MM.1S (cell line): ENCODE data around the gene SDK1.

Source experiments
- DNase-seq: peaks from one replicate; pipeline ENCODE4 v3.0.0-alpha.2; 2015
- H2AFZ ChIP-seq: fragments of 300-600 bp; sonication (generic); 2 replicates; pipeline ENCODE4 v1.6.0; 2016; ENCODE audit warnings: antibody characterized with exemption, low read length
- H3F3A ChIP-seq: fragments of 300-600 bp; sonication (generic); 2 replicates; pipeline ENCODE4 v1.6.1; 2016; ENCODE audit warnings: mild to moderate bottlenecking, antibody characterized with exemption, low read length, moderate library complexity, mixed read lengths; ENCODE audit not compliant: insufficient read depth
- H3K27ac ChIP-seq: fragments of 300-600 bp; sonication (generic); 2 replicates; pipeline ENCODE4 v1.5.1; 2016; ENCODE audit warnings: mild to moderate bottlenecking, low read length
- H3K27me3 ChIP-seq: fragments of 300-600 bp; sonication (generic); replicated peaks from 2 replicates; pipeline ENCODE4 v1.6.0; 2016; ENCODE audit warnings: low read length; ENCODE audit not compliant: insufficient read depth
- H3K36me3 ChIP-seq: fragments of 300-600 bp; sonication (generic); replicated peaks from 2 replicates; pipeline ENCODE4 v1.6.1; 2016; ENCODE audit warnings: mild to moderate bottlenecking, low read length, mixed read lengths; ENCODE audit not compliant: insufficient read depth
- H3K4me1 ChIP-seq: fragments of 300-600 bp; sonication (generic); 2 replicates; pipeline ENCODE4 v1.6.1; 2016; ENCODE audit warnings: low read length, mixed read lengths
- H3K4me2 ChIP-seq: fragments of 300-600 bp; sonication (generic); 2 replicates; pipeline ENCODE4 v1.6.0; 2016; ENCODE audit warnings: low read depth, low read length
- H3K4me3 ChIP-seq: fragments of 300-600 bp; sonication (generic); 2 replicates; pipeline ENCODE4 v1.5.1; 2016; ENCODE audit warnings: low read length, mixed read lengths
- H3K79me2 ChIP-seq: fragments of 300-600 bp; sonication (generic); 2 replicates; pipeline ENCODE4 v1.6.1; 2016; ENCODE audit warnings: mixed run types, low read length, mixed read lengths
- H3K9ac ChIP-seq: fragments of 300-600 bp; sonication (generic); 2 replicates; pipeline ENCODE4 v1.6.1; 2016; ENCODE audit warnings: low read length, mixed read lengths
- H3K9me2 ChIP-seq: fragments of 300-600 bp; sonication (generic); replicated peaks from 2 replicates; pipeline ENCODE4 v1.6.1; 2016; ENCODE audit warnings: mild to moderate bottlenecking, low read length, mixed read lengths; ENCODE audit not compliant: insufficient read depth
- H3K9me3 ChIP-seq: fragments of 300-600 bp; sonication (generic); replicated peaks from 2 replicates; pipeline ENCODE4 v1.6.1; 2016; ENCODE audit warnings: mild to moderate bottlenecking, low read length, mixed read lengths; ENCODE audit not compliant: insufficient read depth
- H4K20me1 ChIP-seq: fragments of 300-600 bp; sonication (generic); 2 replicates; pipeline ENCODE4 v1.6.1; 2016; ENCODE audit warnings: mild to moderate bottlenecking, low read length, moderate library complexity, mixed read lengths; ENCODE audit not compliant: insufficient read depth
- EZH2 ChIP-seq: fragments of 300-600 bp; sonication (generic); optimal IDR thresholded peaks from 2 replicates; pipeline ENCODE3; 2017; ENCODE audit warnings: low read depth, mild to moderate bottlenecking, antibody characterized with exemption, low read length, mixed read lengths
- EZH2phosphoT487 ChIP-seq: fragments of 300-600 bp; sonication (generic); IDR thresholded peaks from 2 replicates; pipeline ENCODE4 v1.6.1; 2018; ENCODE audit warnings: antibody characterized with exemption, low read length
- TF ChIP-seq, protein P1 (sequence below): fragments of 300-600 bp; sonication (generic); IDR thresholded peaks from 2 replicates; pipeline ENCODE4 v1.5.1; 2016; ENCODE audit warnings: antibody characterized with exemption, low read length, mixed read lengths

Gene SDK1

GRCh38 chr7:3682028-3682710 is 381.1 kb downstream of the SDK1 start:
- Histone ChIP-seq H3K27me3 (no peaks in the 10 kb centered on the region), H2AFZ (no peak overlapping the region), H3K79me2 (no peaks in the 10 kb centered on the region), H3K4me2 (no peak overlapping the region), H3K9me3 (no peaks in the 10 kb centered on the region), H3K36me3 (no peaks in the 10 kb centered on the region), H3K4me1 (no peaks in the 10 kb centered on the region), H3K9ac (no peak overlapping the region), H3K4me3 (no peak overlapping the region), H3F3A (no peaks in the 10 kb centered on the region), H3K9me2 (no peaks in the 10 kb centered on the region), H3K27ac (no peak overlapping the region), H4K20me1 (no peaks in the 10 kb centered on the region)
- TF ChIP-seq, protein P1, sequence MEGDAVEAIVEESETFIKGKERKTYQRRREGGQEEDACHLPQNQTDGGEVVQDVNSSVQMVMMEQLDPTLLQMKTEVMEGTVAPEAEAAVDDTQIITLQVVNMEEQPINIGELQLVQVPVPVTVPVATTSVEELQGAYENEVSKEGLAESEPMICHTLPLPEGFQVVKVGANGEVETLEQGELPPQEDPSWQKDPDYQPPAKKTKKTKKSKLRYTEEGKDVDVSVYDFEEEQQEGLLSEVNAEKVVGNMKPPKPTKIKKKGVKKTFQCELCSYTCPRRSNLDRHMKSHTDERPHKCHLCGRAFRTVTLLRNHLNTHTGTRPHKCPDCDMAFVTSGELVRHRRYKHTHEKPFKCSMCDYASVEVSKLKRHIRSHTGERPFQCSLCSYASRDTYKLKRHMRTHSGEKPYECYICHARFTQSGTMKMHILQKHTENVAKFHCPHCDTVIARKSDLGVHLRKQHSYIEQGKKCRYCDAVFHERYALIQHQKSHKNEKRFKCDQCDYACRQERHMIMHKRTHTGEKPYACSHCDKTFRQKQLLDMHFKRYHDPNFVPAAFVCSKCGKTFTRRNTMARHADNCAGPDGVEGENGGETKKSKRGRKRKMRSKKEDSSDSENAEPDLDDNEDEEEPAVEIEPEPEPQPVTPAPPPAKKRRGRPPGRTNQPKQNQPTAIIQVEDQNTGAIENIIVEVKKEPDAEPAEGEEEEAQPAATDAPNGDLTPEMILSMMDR = no peak
- TF ChIP-seq EZH2 = no peak
- TF ChIP-seq EZH2phosphoT487 = no peak
- no peak for DNase-seq

DNA sequence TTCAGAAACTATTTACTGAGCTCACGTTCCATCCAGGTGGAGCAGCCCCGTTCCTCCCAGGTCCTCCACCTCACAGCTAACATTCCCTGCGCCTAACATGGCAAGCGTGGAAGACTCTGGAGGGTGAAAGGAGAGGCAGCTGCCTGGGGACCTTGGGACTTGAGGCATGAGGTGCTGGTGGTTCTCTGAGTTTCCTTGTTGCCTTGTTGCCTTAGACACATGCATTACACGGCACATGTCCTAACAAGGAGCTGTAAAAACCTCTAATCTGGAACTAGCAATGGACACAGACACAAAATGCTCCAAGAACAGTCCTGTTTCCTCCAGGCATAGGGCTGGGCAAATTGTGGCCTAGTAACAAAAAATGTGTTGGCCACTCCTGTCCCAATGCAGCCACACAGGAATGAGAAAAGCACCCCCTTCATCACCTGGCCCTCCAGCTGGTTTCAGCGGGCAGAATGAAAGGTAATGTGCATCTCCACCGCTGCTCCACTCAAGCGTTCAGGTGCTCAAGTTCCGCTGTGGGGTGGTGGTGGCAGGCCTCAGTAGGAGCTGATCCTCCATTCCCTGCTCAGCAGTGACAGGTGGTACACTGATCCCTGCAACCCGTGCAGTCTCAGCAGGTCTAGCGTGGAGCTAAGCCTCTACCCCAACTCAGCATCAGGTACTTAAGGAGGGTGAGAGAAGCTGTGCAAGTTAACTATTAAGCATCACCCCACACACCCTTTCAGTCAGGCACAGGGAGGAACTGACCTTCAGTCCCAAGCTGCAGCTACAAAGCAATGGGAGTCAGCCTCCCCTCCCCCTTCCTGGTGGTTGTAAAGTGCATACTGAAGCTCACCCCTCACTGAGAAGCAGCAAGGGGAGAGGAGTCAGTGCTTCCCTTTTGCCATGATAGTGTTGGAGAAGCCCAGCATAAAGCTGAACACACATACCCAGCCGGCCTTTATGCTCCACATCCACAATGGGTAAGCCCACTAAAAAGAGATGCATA is 382.8 kb downstream of the SDK1 start:
- Histone ChIP-seq H3K4me3 (no peak overlapping the region), H3K4me2 (no peak overlapping the region), H2AFZ (no peak overlapping the region), H3F3A (no peaks in the 10 kb centered on the region), H3K4me1 (no peaks in the 10 kb centered on the region), H3K27ac (no peak overlapping the region), H3K79me2 (no peaks in the 10 kb centered on the region), H4K20me1 (no peaks in the 10 kb centered on the region), H3K36me3 (no peaks in the 10 kb centered on the region), H3K9me2 (no peaks in the 10 kb centered on the region), H3K9ac (no peak overlapping the region), H3K27me3 (no peaks in the 10 kb centered on the region), H3K9me3 (no peaks in the 10 kb centered on the region)
- TF ChIP-seq EZH2 (no peak), EZH2phosphoT487 (no peak)
- TF ChIP-seq, protein P1 = no peak
- DNase-seq = no peak

GRCh38 chr7:3688071-3688470 is 387.0 kb downstream of the SDK1 start:
- H3K27me3 ChIP-seq = no peaks in the 10 kb centered on the region
- H3K9me2 ChIP-seq = no peaks in the 10 kb centered on the region
- no peak overlapping the region for H3K27ac ChIP-seq
- H3K9me3 ChIP-seq = no peaks in the 10 kb centered on the region
- TF ChIP-seq EZH2 = no peak
- TF ChIP-seq, protein P1 = no peak
- no peak for TF ChIP-seq EZH2phosphoT487
- no peaks in the 10 kb centered on the region for H3F3A ChIP-seq
- H3K9ac ChIP-seq = no peak overlapping the region
- no peaks in the 10 kb centered on the region for H3K4me1 ChIP-seq
- no peaks in the 10 kb centered on the region for H3K36me3 ChIP-seq
- no peaks in the 10 kb centered on the region for H4K20me1 ChIP-seq
- H2AFZ ChIP-seq = no peak overlapping the region
- DNase-seq = no peak
- H3K4me3 ChIP-seq = no peak overlapping the region
- no peak overlapping the region for H3K4me2 ChIP-seq
- H3K79me2 ChIP-seq = no peaks in the 10 kb centered on the region
